Transverse colon (tissue), 4 donors: ENCODE data around the gene NOP53.

Experiments
- POLR2A ChIP-seq: fragments of 450-650 bp; IDR thresholded peaks from one replicate; pipeline ENCODE4 v1.6.1; 2016; ENCODE audit warnings: antibody characterized with exemption, mild to moderate bottlenecking, moderate library complexity
- POLR2AphosphoS5 ChIP-seq, 3 donors: sonication (generic); formaldehyde crosslinking; IDR thresholded peaks; one replicate each; pipeline ENCODE4 v1.6.1; 2016; ENCODE audit warnings: antibody characterized with exemption in 3 of 3
- TF ChIP-seq, protein P1 (sequence below), 5 experiments: fragments of 200-600 bp in 3 of 5; fragments of 450-650 bp in 2 of 5; sonication (generic) in 3 of 5; IDR thresholded peaks; 1 replicate in 2 of 5; 2 replicates in 3 of 5; pipeline ENCODE4 v1.5.1; 2016 to 2017; ENCODE audit warnings: antibody characterized with exemption in 5 of 5, inconsistent platforms in 3 of 5, mild to moderate bottlenecking in 2 of 5, moderate library complexity in 1 of 5

- no peak for TF ChIP-seq POLR2AphosphoS5 (IDR thresholded peaks at IDR 0.05)
- TF ChIP-seq POLR2A = no peak
- TF ChIP-seq, protein P1, sequence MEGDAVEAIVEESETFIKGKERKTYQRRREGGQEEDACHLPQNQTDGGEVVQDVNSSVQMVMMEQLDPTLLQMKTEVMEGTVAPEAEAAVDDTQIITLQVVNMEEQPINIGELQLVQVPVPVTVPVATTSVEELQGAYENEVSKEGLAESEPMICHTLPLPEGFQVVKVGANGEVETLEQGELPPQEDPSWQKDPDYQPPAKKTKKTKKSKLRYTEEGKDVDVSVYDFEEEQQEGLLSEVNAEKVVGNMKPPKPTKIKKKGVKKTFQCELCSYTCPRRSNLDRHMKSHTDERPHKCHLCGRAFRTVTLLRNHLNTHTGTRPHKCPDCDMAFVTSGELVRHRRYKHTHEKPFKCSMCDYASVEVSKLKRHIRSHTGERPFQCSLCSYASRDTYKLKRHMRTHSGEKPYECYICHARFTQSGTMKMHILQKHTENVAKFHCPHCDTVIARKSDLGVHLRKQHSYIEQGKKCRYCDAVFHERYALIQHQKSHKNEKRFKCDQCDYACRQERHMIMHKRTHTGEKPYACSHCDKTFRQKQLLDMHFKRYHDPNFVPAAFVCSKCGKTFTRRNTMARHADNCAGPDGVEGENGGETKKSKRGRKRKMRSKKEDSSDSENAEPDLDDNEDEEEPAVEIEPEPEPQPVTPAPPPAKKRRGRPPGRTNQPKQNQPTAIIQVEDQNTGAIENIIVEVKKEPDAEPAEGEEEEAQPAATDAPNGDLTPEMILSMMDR (IDR thresholded peaks at IDR 0.05) = no peak
Measured at GRCh38 chr19:47792616-47793015, 47.3 kb downstream of the NOP53 start.
